Activated naive CD4-positive, alpha-beta T cell treated with anti-CD3 and anti-CD28 coated beads, Interleukin-2, amount 50 U/mL, for 24 hours (primary cell): Measurements from ENCODE around the gene TCF23.

Source experiments
- H3K27ac Mint-ChIP-seq: one replicate; pipeline ENCODE4 v1.8.0; 2021; ENCODE audit warnings: mild to moderate bottlenecking, mixed read lengths
- H3K27me3 Mint-ChIP-seq: one replicate; pipeline ENCODE4 v1.8.0; 2021; ENCODE audit warnings: mixed read lengths
- H3K36me3 Mint-ChIP-seq: one replicate; pipeline ENCODE4 v1.8.0; 2021; ENCODE audit warnings: mixed read lengths
- H3K4me1 Mint-ChIP-seq: one replicate; pipeline ENCODE4 v1.8.0; 2021; ENCODE audit warnings: mixed read lengths
- H3K4me3 Mint-ChIP-seq: one replicate; pipeline ENCODE4 v1.8.0; 2021; ENCODE audit warnings: mild to moderate bottlenecking, mixed read lengths
- H3K9me3 Mint-ChIP-seq: one replicate; pipeline ENCODE4 v1.8.0; 2021; ENCODE audit warnings: mixed read lengths

TCF23 gene

DNA sequence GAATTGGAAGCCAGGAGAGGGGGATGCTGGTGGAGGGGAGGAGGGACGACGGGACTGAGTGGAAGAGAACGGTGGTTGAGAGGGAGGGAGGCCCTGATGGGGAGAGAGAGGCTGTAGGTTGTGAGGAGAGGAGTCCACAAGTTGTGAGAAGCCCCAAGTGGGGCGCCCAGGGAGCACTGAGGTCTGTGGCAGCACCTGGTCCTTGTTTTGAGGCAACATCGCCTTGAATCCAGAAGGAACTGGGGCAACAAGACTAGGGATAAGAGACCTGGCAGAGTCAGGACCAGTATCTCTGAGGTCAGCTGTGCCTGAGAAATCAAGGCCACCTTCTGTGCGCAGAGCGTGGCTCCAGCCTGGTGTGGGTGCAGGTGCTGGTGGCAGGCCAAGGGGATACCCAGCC, 10.7 kb upstream of the TCF23 start:
- Mint-ChIP-seq H3K36me3 (peaks cover under 1% of the 10 kb centered on the region), H3K27me3 (peaks cover 1% of the 10 kb centered on the region), H3K9me3 (no peaks in the 10 kb centered on the region), H3K27ac (no peak overlapping the region), H3K4me1 (peaks cover 8% of the 10 kb centered on the region), H3K4me3 (no peak overlapping the region)

DNA sequence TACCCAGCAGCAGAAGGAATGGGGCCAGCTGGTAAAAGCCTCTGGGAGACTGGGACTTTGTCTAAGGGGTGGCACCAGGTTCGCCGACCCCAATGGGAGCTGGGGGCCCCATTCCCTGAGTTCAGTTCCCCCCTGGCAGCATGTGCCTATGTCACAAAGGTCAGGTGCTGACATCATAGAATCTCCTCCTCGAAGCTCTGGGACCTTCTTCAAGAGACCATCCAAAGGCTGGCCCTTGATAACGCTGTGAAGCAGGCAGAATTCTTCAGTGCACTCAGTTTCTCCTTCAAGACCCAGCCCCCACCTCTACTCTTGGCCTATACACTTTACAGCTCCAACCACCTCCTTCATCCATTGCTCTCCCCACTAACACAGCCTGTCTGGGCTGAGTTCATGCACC, 9.5 kb upstream of the TCF23 start, which contains the start of gene PRR30:
TSS of gene PRR30 (minus strand) at position 101 of the 400 bp plus-strand sequence. CDS start 1,081 bp downstream, outside the sequence.
- H3K4me3 Mint-ChIP-seq, result no peak within 1 kb of the TSS
- no peaks in the 10 kb centered on the region for H3K36me3 Mint-ChIP-seq
- H3K27me3 Mint-ChIP-seq, result peaks cover 2% of the 10 kb centered on the region
- H3K9me3 Mint-ChIP-seq, result no peaks in the 10 kb centered on the region
- H3K27ac Mint-ChIP-seq, result no peak within 1 kb of the TSS
- no peaks in the 10 kb centered on the region for H3K4me1 Mint-ChIP-seq

DNA sequence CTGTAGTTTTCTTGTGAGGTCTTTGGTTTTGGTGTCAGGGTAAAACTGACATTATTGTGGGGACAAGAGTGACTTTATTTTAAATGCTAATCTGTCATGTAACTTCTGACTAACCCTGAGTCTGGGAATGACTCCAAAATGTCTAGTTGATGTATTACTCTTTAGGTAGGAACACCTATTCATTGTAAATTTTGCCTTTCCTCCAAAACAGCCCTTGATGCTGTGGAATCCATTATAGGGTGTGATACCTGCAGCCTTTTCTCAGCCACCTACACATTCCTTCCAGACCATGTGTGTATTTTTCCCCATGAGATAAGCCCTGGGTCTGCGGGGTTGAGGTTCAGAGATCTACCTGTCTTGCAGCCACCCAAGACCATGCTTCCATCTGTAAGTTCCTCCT, 5.5 kb upstream of the TCF23 start:
- Mint-ChIP-seq H3K36me3 (no peaks in the 10 kb centered on the region), H3K27me3 (peaks cover 2% of the 10 kb centered on the region), H3K27ac (no peak overlapping the region), H3K4me1 (no peaks in the 10 kb centered on the region), H3K4me3 (no peak overlapping the region), H3K9me3 (no peaks in the 10 kb centered on the region)

DNA sequence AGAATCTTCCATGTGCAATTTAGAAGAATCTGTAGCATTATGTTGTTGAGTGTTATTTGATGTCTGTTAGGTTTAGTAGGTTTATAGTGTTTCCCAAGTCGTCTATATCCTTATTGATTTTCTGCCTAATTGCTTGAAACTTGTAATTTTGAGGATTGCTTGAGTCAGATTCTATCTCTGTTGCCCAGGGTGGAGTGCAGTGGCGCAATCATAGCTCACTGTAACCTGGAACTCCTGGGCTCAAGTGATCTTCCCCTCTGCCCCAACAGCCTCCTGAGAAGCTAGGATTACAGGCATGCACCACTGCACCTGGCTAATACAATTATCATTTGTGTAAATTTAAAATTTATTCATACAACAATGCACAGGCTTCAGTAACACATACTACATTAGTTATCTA, 3.1 kb upstream of the TCF23 start:
- Mint-ChIP-seq H3K9me3 (no peaks in the 10 kb centered on the region), H3K27me3 (peaks cover 2% of the 10 kb centered on the region), H3K27ac (no peak overlapping the region), H3K36me3 (no peaks in the 10 kb centered on the region), H3K4me1 (no peaks in the 10 kb centered on the region), H3K4me3 (no peak overlapping the region)

DNA sequence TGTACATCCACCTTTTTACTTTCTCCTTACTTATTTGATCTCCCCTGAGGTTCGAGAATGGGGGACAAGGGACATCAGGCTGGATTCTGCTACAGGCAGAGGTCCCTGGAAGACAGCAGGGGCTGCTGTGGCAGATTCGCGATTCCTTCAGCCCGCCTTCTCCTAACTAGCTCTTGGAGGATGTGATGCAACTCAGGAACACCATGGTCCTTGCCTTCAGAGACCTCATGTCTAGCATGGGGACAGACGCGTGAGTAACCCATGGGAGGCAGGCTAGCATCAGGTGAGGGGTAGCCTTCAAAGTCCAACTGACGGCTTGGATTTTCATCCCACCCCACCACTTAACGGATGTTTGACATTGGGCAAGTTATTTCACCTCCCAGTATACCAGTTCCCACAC, 869 bp upstream of the TCF23 start:
- Mint-ChIP-seq H3K9me3 (no peaks in the 10 kb centered on the region), H3K4me1 (no peaks in the 10 kb centered on the region), H3K36me3 (no peaks in the 10 kb centered on the region), H3K27ac (no peak overlapping the region), H3K4me3 (no peak overlapping the region), H3K27me3 (peaks cover 2% of the 10 kb centered on the region)

DNA sequence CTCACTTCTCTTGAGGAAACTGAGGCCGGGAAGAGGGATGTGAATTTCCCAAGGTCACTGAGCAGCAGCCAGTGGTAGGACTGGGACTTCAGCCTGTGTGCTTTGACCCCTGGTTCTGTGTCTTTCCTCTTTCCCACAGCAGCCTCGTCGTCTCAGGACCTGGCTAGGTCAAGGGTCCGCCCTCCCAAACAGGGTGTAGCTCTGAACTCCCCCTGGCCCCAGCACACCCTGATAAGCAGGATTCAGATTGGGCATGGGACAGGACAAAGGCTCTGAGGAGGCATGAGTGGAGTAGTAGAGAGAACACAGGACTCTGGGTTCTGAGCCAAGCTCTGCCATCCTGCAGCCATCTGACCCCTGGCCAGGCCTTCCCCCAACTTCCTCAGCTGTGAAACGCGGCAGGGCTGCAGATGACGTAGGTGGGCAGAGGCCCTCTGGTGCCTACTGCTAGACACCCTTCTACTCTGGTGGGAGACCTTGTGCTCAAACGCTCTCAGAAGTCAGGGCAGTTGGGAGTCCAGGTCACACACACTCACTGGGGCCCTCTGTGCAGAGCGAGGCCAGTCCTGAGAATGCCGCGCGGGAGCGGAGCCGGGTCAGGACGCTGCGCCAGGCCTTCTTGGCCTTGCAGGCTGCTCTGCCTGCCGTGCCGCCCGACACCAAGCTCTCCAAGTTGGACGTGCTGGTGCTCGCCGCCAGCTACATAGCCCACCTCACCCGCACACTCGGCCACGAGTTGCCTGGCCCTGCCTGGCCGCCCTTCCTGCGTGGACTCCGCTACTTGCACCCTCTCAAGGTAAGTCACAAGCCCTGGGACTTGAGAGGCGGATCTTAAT, 984 bp downstream of the TCF23 start:
- no peaks in the 10 kb centered on the region for H3K4me1 Mint-ChIP-seq
- no peak overlapping the region for H3K27ac Mint-ChIP-seq
- H3K27me3 Mint-ChIP-seq, result no peaks in the 10 kb centered on the region
- H3K9me3 Mint-ChIP-seq, result no peaks in the 10 kb centered on the region
- H3K4me3 Mint-ChIP-seq, result no peak overlapping the region
- H3K36me3 Mint-ChIP-seq, result no peaks in the 10 kb centered on the region

DNA sequence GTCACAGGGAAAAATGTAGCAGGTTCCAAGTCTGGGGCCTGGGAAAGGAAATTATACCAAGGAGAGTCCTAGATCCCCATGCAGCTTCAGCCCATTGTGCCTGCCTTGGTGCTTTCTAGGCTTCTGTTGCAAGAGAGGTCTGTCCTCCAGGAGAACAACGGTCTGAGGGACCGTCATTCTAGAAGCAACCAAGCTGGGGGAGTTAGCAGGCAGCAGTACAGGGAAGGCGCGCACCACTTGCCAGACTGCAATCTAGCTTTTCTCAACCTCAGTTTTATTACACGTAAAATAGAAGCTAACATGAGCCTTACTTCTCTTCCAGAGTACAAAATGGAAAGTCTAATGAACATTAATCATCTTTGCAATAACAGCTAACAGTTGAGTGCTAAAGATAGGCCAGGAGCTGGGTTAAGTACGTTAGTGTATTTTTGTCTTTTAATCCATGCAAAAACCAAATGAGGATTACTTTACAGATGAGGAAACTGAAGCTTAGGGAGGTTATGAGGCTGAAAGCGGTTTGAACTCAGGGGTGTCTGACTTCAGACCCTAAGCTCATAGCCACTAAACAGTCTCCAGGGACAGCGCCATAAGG, 1.9 kb downstream of the TCF23 start:
- H3K36me3 Mint-ChIP-seq, result no peaks in the 10 kb centered on the region
- H3K27me3 Mint-ChIP-seq, result no peaks in the 10 kb centered on the region
- H3K27ac Mint-ChIP-seq, result no peak overlapping the region
- no peaks in the 10 kb centered on the region for H3K4me1 Mint-ChIP-seq
- no peak overlapping the region for H3K4me3 Mint-ChIP-seq
- no peaks in the 10 kb centered on the region for H3K9me3 Mint-ChIP-seq

DNA sequence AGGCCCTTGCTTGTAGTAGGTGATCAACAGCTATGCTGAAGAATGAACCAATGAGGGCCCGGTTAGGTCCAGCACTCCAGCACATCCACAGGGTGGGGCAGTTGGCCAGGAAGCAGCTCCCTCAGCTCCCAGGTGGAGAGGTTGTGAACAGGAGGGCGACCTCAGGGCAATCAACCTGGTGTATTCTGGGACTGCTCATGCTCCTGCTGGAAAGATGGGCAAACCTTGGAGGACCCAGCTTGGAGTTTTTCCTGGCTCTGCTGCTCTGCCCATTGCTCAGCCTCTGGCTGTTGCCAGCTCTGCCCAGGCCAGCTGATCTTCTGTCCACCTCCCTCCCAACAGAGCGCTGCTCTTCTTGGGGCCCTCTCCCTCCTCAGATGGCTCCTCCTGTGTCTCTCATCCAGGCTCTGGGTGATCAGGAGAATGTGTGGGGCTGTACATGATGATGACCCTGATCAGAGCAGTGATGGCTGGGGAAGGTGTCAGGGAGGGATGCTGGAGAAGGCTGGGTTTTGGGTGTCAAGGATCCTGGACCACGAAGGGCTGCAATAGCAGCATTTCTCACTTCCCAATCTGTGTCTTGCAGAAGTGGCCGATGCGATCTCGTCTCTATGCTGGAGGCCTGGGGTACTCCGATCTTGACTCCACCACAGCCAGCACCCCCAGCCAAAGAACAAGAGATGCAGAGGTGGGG, 3.4 kb downstream of the TCF23 start:
- Mint-ChIP-seq H3K4me3 (no peak overlapping the region), H3K36me3 (no peaks in the 10 kb centered on the region), H3K27me3 (no peaks in the 10 kb centered on the region), H3K27ac (no peak overlapping the region), H3K4me1 (no peaks in the 10 kb centered on the region), H3K9me3 (no peaks in the 10 kb centered on the region)

DNA sequence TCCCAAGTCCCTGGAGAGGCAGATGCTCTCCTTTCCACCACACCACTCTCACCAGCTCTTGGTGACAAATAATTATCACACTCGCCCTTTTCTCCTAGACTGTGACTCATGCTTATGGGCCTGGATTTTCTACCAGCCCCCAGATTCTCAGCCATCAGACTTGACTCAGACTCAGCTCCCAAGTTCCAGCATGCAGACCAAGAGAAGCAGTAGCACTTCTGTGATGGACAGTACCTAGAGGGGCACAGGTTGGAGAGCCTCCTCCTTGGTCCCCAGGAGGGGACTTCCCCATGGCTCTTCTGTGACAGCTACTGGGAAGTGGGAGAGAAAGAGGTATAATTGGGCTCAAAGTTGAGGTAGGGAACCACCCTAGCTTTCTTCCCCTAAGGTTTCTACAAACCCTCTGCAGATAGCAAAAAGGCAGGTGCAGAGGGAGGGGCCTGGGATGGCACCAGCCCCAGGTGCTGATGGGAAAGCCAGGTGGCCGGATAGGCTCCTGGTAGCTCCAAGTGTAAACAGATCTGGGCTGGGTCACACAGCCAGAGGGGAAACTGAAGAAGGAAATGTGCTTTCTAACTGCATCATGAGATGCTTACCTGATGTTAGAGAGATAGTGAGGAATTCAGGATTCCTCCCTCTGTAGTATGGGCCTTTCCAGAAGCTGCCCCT, 4.1 kb downstream of the TCF23 start:
- Mint-ChIP-seq H3K4me3 (no peak overlapping the region), H3K27me3 (no peaks in the 10 kb centered on the region), H3K4me1 (no peaks in the 10 kb centered on the region), H3K36me3 (no peaks in the 10 kb centered on the region), H3K9me3 (no peaks in the 10 kb centered on the region), H3K27ac (no peak overlapping the region)

DNA sequence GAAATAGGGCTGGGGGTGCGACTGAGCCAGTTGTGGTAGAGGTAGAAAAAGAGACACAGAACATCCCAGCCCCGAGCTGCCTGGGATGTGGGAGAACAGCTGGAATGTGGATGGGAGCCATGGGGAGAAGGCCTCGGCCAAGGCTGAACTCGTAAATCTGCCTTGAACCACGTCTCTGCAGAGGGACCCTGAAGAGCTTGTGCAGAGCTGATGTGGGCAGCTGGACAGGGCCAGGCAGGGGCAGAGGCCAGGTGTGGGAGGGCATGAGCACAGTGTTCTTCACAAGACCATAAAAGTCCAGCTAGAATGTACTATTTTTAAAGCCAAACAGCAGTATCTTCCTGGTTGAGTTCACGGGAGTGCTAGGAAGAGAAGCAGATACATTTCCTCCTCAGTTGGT, 5.7 kb downstream of the TCF23 start:
- no peak overlapping the region for H3K4me3 Mint-ChIP-seq
- no peak overlapping the region for H3K27ac Mint-ChIP-seq
- H3K9me3 Mint-ChIP-seq, result no peaks in the 10 kb centered on the region
- H3K4me1 Mint-ChIP-seq, result no peaks in the 10 kb centered on the region
- no peaks in the 10 kb centered on the region for H3K36me3 Mint-ChIP-seq
- no peaks in the 10 kb centered on the region for H3K27me3 Mint-ChIP-seq

DNA sequence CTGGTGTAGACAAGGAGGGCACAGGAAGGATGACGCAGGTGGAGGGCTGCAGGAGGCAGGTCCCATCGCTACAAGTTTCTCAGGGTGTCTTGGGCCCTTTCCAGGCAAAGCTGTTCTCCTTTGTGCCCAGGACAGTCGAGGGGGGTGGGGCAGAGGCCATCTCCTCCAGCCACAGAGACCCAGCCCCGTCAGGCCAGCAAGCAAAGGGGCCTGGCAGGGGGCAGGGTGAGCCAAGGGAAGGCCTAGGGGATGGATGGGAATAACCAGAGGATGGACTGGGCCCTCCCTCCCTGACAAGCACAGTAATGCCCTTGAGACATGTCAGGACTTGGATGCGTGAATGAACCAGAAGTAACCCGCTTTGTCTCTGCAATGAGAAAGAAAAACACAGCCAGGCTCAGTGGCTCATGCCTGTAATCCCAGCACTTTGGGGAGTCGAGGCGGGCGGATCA, 6.3 kb downstream of the TCF23 start:
- no peaks in the 10 kb centered on the region for H3K36me3 Mint-ChIP-seq
- no peak overlapping the region for H3K4me3 Mint-ChIP-seq
- no peaks in the 10 kb centered on the region for H3K4me1 Mint-ChIP-seq
- no peaks in the 10 kb centered on the region for H3K27me3 Mint-ChIP-seq
- no peak overlapping the region for H3K27ac Mint-ChIP-seq
- H3K9me3 Mint-ChIP-seq, result no peaks in the 10 kb centered on the region

DNA sequence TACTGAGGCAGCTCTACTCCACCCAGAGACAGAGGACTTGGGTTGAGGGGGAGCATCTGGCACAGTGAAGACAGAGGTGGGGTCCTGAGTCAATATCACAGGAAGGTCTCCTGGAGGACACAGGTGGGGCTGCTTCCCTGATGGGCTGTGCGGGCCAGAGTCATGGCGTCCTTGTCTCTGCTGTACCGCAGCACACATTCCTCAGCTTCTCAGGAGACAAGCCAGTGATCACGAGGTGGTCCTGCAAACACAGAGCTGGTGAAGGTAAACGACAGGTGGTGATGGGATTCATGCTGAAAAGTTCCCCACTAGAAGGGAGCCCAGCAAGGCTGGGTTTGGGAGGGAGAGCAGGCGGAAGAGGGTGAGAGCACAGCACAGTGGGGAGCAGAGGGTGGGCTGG, 9.7 kb downstream of the TCF23 start:
- no peaks in the 10 kb centered on the region for H3K4me1 Mint-ChIP-seq
- no peak overlapping the region for H3K27ac Mint-ChIP-seq
- no peak overlapping the region for H3K4me3 Mint-ChIP-seq
- H3K36me3 Mint-ChIP-seq, result no peaks in the 10 kb centered on the region
- H3K9me3 Mint-ChIP-seq, result no peaks in the 10 kb centered on the region
- H3K27me3 Mint-ChIP-seq, result no peaks in the 10 kb centered on the region

DNA sequence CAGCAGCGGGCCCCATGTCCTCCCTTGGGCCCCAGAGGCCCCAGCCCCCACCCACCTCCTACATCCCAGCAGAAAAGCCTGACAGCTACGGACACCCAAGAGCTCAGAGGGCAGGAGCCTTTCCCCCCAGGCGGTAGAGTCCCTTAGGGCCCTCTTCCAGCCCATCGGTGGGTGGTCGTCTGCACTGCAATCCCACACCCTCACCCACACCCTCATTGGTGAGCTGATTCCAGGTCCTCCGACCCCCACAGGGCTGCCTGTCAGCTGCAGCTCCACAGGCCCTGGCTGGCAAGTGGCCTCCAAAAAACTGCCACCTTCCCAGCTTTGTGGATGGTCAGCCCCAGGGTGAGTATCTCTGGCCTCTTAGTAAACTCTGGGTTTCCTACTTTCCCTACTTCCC, 10.5 kb downstream of the TCF23 start:
- H3K27ac Mint-ChIP-seq, result no peak overlapping the region

DNA sequence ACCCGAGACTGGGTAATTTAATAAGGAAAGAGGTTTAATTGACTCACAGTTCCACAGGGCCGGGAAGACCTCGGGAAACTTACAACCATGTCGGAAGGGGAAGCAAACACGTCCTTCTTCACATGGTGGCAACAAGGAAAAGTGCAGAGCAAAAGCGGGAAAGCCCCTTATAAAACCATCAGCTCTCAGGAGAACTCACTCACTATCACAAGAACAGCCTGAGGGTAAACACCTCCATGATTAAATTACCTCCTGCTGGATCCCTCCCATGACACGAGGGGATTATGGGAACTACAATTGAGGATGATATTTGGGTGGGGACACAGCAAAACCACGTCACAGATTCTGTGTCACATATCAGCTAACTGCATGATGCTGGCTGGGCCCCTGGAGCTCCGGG, 11.4 kb downstream of the TCF23 start:
- no peak overlapping the region for H3K27ac Mint-ChIP-seq
- H3K36me3 Mint-ChIP-seq, result no peaks in the 10 kb centered on the region
- H3K4me1 Mint-ChIP-seq, result no peaks in the 10 kb centered on the region
- no peaks in the 10 kb centered on the region for H3K27me3 Mint-ChIP-seq
- H3K4me3 Mint-ChIP-seq, result no peak overlapping the region
- no peaks in the 10 kb centered on the region for H3K9me3 Mint-ChIP-seq

More for the DNA sequence above, 10.5 kb downstream of the TCF23 start:
- Mint-ChIP-seq H3K9me3 (no peaks in the 10 kb centered on the region), H3K4me3 (no peak overlapping the region), H3K36me3 (no peaks in the 10 kb centered on the region), H3K4me1 (no peaks in the 10 kb centered on the region), H3K27me3 (no peaks in the 10 kb centered on the region)

DNA sequence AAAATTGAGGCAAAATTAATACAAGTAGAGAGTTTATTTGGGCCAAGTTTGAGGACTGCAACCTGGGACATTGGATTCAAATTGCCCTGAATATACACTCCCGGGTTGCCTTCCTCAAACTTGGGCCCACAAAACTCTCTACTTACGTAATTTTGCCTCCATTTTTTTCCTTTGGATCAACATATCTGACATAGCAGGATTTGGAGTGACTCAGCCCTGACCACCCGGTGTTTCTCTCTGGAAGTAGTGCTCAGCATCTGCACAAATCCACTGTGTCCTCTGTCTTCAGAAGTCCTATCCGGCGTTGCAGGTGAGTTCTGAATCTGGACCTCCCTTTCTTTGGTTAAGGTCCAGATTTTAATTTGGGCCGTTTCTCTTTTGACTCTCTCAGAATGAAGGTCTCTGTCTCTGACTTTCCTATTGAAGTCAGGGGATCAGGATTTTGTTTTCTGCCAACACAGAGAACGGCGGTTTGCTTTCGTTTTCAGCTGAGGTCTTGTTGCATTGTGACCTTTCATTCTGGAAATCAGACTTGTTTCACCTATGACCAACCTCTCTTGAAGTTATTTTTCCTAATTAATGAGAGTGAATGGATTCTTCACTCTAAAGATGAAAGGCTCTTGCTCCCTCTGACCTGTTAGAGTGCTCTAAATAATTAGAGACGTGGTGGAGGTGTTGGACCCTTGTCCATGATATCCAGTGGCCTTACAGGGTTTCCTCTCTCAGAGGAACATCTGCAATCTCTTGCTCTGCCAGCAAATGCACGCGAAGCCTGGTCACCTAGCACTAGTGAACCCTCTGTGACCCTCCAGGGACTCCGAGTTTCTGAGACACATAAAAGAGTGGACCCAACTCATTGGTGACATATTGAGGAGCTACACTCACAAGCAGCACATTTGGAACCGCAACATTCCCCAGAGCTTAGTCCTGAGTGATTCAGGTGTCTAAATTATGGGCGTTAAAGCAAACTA, 13.6 kb downstream of the TCF23 start:
- Mint-ChIP-seq H3K4me1 (peaks cover 4% of the 10 kb centered on the region), H3K9me3 (no peaks in the 10 kb centered on the region), H3K4me3 (no peak overlapping the region), H3K27ac (no peak overlapping the region), H3K27me3 (no peaks in the 10 kb centered on the region), H3K36me3 (no peaks in the 10 kb centered on the region)
